SHP77 treated with DMSO at 0.1 percent for 48 hours (cell line): ENCODE measurements around the gene ID1.
"Not testable (repeated sequence)": the region's sequence is repeated elsewhere in the genome, so short reads cannot be mapped to it uniquely, and the experiment has no call there.

Experiments used
- DNase-seq: peaks from one replicate; lab custom pipeline; 2025; lab: John Stamatoyannopoulos, UW

ID1 gene

DNA sequence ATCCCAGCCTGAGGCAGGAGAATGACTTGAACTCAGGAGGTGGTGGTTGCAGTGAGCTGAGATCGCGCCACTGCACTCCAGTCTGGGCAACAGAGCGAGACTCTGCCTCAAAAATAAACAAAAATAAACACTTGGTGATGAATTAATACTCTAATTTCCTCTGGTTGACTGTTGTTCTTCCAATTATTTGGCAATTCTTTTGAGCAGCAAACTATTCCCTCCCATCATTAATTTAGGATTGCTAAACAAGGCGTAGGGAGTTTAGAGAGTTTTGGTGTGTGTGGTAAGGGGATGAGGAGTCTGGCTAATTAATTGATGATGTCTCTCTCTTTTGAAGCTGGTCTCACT lies 2.7 kb upstream of the ID1 start:
- DNase-seq: no peak

GRCh38 chr20:31602779-31603441 lies 2.2 kb upstream of the ID1 start:
- no peak for DNase-seq

DNA sequence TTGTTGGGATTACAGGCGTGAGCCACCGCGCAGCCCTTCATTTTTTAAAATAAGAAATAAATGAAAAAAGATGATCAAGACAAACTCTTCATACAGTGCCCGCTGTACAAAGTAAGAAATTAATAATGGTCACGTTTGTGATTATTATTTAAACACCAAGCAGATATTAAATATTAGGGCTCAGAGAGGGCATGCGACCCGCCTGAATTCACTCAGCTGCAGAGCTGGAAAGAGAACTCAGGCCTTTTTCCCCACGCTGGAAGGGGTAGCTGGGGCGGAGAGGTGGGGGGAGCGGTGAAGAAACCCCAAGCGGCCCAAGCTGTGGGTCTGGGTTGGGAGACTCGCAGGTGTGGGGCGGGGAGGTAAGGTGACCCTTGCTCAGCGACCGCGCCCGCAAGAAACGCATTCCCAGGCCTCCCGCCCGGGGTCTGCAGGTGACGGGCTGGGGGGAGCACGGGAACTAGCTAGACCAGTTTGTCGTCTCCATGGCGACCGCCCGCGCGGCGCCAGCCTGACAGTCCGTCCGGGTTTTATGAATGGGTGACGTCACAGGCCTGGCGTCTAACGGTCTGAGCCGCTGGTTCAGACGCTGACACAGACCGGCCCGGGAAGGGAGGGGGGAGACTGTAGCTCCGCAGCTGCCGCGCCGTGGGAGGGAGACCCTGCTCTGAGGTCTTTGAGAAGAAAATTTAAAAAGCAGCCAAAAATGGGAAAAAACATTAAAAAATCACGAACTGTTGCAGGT lies 1.1 kb upstream of the ID1 start:
- peak; percentile 98 for DNase-seq

GRCh38 chr20:31604567-31605030 lies 490 bp upstream of the ID1 start:
- DNase-seq: no peak

- DNase-seq: no peak
These were observed 1.1 kb downstream of the ID1 start for GRCh38 chr20:31605902-31606803.

GRCh38 chr20:31606804-31607639 lies 1.9 kb downstream of the ID1 start:
- peak; percentile 62 for DNase-seq

DNA sequence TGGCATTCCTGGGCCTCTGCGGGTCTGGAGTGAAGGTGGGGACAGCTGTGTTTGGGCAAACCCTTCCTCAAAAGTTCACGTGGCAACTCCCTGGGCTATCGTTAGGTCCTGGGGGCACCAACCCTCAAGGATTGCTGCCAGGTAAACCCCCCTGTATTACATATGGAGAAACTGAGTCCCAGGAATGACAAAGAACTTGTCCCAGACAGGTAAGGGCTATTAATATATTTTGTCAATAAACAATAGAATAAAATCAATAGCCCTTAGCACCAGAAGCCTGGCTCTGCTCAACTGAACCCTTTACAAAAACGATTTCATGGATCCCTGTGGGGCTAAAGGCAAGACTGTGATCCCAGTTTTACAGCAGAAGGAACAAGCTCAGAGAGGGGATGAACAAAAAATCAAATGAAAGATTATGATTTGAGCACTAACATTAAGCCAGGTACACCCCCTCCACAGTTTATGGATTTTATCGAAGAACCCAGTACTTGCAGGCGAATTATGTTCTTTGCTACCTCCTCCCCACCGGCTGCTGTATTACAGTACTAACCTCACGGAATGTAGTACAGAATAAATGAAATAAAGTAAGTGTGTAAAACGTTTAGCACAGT lies 2.7 kb downstream of the ID1 start:
- DNase-seq: no peak

- peak; percentile 91 for DNase-seq
These were observed 3.3 kb downstream of the ID1 start for GRCh38 chr20:31608251-31608945.

GRCh38 chr20:31612271-31612640 lies 7.2 kb downstream of the ID1 start:
- DNase-seq: not testable (repeated sequence)

- no peak for DNase-seq
These were observed 10.3 kb downstream of the ID1 start for GRCh38 chr20:31615416-31615815.

DNA sequence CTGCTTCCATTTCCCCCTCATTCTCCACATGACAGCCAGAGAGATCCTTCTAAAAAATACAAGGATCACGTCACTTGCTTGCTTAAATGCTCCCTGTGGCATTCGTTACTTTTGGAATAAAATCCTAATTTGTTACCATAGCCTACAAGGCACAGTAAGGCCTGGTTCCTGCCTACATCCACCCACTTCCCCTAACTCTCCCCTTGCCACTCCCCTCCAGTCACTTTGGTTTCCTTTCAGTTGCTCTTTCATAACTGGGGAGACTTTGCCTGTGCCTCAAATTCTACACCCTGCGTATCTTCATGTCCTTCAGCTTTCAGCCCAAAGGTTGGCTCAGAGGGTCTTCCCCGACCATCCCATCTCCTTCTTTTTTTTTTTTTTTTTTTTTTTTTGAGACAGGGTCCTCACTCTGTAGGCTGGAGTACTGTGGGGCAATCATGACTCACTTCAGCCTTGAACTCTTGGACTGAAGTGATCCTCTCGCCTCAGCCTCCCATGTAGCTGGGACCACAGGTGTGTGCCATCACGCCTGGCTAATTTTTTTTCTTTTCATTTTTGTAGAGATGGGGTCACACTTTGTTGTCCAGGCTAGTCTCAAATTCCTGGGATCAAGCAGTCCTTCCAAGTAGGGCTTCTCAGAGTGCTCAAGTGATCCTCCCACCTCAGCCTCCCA lies 12.5 kb downstream of the ID1 start:
- DNase-seq: no peak

GRCh38 chr20:31620246-31620645 lies 15.2 kb downstream of the ID1 start:
- DNase-seq: no peak

- not testable (repeated sequence) for DNase-seq
These were observed 18.0 kb downstream of the ID1 start for GRCh38 chr20:31623123-31623505.

- DNase-seq: not testable (repeated sequence)
These were observed 21.4 kb downstream of the ID1 start for GRCh38 chr20:31626534-31626933.

- DNase-seq: not testable (repeated sequence)
These were observed 23.0 kb downstream of the ID1 start for GRCh38 chr20:31628057-31628456.

DNA sequence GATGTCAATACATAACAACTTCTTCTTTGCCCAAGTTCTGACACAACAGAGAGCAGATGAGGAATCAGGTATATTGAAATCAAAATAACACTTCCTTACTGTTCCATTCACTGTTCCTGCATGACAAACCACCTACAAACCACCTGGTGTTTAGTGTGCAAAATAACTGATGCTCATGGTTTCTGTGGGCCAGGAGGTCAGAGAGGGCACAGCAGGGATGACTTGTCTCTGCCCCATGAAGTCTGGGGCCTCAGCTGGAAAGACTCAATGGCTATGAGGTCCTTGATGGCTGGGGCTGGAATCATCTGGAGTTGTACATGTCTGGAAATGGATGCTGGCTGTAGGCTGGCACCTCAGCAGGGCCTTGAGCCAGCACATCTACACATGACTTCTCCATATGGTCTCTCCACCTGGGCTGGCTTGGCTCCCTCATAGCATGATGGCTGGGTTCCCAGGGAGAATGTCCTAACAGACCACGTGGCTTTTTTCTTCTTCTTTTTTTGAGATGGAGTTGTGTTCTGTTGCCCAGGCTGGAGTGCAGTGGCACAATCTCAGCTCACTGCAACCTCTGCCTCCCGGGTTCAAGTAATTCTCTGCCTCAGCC lies 25.2 kb downstream of the ID1 start:
- no peak for DNase-seq

- DNase-seq: no peak
These were observed 27.7 kb downstream of the ID1 start for GRCh38 chr20:31632548-31633338.

DNA sequence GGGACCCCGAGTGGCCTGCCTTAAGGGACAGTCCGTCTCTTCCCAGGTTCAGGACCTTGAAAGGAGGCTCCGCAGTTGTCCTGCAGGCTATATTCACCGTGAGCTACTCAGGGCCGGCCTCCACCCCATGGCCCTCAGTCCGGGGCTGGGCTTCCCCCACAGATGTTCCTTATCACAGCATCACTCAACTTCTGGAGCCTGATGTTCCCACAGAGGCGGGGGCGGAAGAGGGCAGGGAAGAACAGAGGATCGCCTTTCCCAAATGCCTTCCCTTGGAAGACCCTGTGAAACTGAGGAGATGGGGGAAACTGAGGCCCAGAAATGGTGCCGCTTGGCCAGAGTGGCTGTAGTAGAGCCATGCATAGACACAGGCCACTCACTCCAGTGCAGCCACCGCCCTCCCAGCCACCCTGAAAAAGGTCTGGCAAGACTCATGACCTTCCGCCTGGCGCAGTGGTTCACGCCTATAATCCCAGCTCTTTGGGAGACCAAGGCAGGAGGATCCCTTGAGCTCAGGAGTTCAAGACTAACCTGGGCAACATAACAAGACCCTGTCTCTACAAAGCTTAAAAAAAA lies 28.3 kb downstream of the ID1 start:
- DNase-seq: no peak

GRCh38 chr20:31637660-31638059 lies 32.6 kb downstream of the ID1 start, which contains the start of gene COX4I2:
Gene COX4I2 (plus strand): TSS chr20:31637912. CDS start chr20:31639018, 1,106 bp downstream.
- no peak for DNase-seq
